HT-29 (cell line): ENCODE data around the gene OSBPL8. TPM values are rescaled to one million over a fixed set of nuclear protein-coding genes. Genes with fewer than 3 reads are reported as not detected.

ENCODE experiments used
- DNase-seq: peaks from one replicate; pipeline ENCODE4 v3.0.0-alpha.2; 2015; ENCODE audit warnings: low spot score
- total RNA-seq: library from RNA; depleted of rRNA; stranded (reverse); fragments of >200 nt; shearing (Covaris generic); gene quantifications from 2 replicates; pipeline ENCODE4 v1.2.3, GENCODE V29; 2014

OSBPL8 gene
- total RNA-seq, 1 experiment from 2014 or later = 51.0 TPM

GRCh38 chr12:76556368-76556767 is 3.2 kb downstream of the OSBPL8 start:
- no peak for DNase-seq

- DNase-seq = no peak
Observed at GRCh38 chr12:76555797-76556196, 3.8 kb downstream of the OSBPL8 start.

- DNase-seq = no peak
Observed at GRCh38 chr12:76555231-76555767, 4.3 kb downstream of the OSBPL8 start.

- no peak for DNase-seq
Observed at GRCh38 chr12:76554405-76555230, 5.0 kb downstream of the OSBPL8 start.

- DNase-seq = no peak
Observed at GRCh38 chr12:76552343-76552938, 7.1 kb downstream of the OSBPL8 start.

GRCh38 chr12:76551482-76551888 is 8.1 kb downstream of the OSBPL8 start:
- DNase-seq = no peak

- no peak for DNase-seq
Observed at GRCh38 chr12:76549131-76549530, 10.4 kb downstream of the OSBPL8 start.

GRCh38 chr12:76548222-76548837 is 11.2 kb downstream of the OSBPL8 start:
- DNase-seq = no peak

GRCh38 chr12:76547526-76547925 is 12.0 kb downstream of the OSBPL8 start:
- DNase-seq = no peak

- DNase-seq = no peak
Observed at GRCh38 chr12:76546889-76547288, 12.7 kb downstream of the OSBPL8 start.

GRCh38 chr12:76545486-76545885 is 14.1 kb downstream of the OSBPL8 start:
- no peak for DNase-seq

GRCh38 chr12:76544601-76545261 is 14.8 kb downstream of the OSBPL8 start:
- no peak for DNase-seq

- no peak for DNase-seq
Observed at GRCh38 chr12:76543813-76544347, 15.7 kb downstream of the OSBPL8 start.

- DNase-seq = no peak
Observed at GRCh38 chr12:76542908-76543307, 16.7 kb downstream of the OSBPL8 start.

- no peak for DNase-seq
Observed at GRCh38 chr12:76539727-76540126, 19.8 kb downstream of the OSBPL8 start.

GRCh38 chr12:76537923-76538322 is 21.6 kb downstream of the OSBPL8 start:
- no peak for DNase-seq

GRCh38 chr12:76536546-76536945 is 23.0 kb downstream of the OSBPL8 start:
- DNase-seq = no peak

GRCh38 chr12:76535170-76535569 is 24.4 kb downstream of the OSBPL8 start:
- no peak for DNase-seq

- no peak for DNase-seq
Observed at GRCh38 chr12:76533331-76533730, 26.2 kb downstream of the OSBPL8 start.

- no peak for DNase-seq
Observed at GRCh38 chr12:76532520-76532919, 27.1 kb downstream of the OSBPL8 start.

GRCh38 chr12:76531056-76531455 is 28.5 kb downstream of the OSBPL8 start:
- DNase-seq = no peak

- DNase-seq = no peak
Observed at GRCh38 chr12:76530516-76530915, 29.1 kb downstream of the OSBPL8 start.
